HG02943 (cell line): ENCODE results near the gene CAPN12.
"Not testable (repeated sequence)": the region's sequence is repeated elsewhere in the genome, so short reads cannot be mapped to it uniquely, and the experiment has no call there.

Source experiments
- ATAC-seq: cut with Tn5 transposase; IDR thresholded peaks from one replicate; pipeline ENCODE4 v1.9.1; 2021; ENCODE audit warnings: mild to moderate bottlenecking, low read depth, moderate library complexity; ENCODE audit not compliant: unreplicated experiment

CAPN12 gene

DNA sequence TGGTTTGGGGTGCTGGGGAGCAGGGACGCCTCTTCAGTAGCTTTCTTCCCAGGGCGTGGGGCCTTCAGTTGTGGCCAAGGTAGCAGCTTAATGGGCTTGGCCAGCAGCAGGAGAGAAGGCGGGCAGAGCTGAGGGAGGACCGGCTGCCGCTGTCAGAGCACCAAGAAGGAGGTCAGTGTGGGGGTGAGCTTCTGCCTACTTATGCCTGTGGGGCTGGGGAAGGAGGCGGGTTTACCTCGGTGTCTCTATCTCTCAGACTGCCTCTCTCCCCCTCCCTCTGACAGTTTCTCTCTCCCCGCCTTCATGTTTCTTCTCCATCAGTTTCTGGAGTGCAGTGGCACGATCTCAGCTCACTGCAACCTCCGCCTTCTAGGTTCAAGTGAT, at the start of gene CAPN12:
TSS of gene CAPN12 (minus strand) at position 177 of the 384 bp plus-strand sequence. CDS start 309 bp downstream, outside the sequence.
- no peak for ATAC-seq

- ATAC-seq: no peak
Measured at GRCh38 chr19:38793671-38794070, 49.4 kb upstream of the CAPN12 start.

DNA sequence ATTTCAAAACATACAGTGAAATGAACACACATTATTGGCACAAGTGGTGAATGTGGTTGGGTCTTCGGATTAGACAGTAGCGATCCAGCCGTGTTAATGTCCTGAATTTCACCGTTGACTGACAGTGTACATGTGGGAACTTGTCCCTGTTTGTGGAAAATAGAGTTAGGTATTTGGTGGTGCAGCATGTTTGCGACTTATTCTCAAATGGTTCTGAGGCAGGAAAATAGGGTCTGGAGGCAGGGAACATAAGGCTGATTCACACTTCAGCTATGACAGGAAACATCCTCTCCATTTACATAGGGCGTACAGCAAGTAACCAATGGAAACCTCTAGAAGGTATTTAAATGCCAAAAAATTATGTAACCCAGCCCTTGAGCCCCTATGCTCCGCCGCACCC, 48.9 kb upstream of the CAPN12 start:
- no peak for ATAC-seq

DNA sequence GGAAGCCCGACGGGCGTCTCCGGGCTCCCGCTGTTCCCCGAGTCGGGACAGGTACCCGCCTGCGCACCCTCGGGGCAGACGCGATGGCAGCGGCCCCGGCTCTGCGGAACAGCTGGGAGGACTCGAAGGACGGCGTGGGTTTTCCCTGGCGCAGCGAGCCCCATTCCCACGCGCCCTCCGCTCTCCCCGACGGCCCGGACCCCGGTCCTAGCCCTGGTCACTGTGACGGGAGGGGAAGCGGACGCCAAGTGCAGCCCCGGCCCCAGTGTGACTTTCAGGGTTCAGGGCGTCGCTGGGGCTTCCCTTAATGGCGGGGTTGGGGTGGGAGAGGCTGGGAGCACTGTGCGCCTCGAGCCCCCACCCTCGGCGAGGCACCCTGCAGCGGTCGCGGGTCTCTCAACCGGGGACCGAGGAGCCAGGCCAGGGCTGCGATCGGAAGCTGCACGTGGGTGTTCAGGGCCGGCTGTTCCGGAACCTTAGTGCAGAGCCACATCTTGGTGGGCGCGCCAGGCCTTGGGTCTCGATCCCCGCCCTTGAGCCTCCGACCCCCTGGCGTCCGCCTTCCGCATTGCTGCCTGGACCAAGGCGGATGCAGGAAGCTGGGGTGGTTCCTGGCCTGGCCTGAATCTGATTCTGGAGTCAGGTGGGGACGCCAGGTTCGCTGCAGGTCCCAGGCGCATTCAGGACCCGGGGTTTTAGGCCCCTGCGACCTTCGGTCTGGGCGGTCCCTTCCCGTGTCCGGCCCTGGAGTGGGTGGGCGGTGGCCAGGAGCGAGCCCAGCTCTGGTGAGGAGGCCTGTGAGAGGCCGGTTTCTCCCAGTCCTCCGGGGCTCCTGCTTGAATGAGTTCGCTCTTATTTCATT, 48.2 kb upstream of the CAPN12 start:
- no peak for ATAC-seq

DNA sequence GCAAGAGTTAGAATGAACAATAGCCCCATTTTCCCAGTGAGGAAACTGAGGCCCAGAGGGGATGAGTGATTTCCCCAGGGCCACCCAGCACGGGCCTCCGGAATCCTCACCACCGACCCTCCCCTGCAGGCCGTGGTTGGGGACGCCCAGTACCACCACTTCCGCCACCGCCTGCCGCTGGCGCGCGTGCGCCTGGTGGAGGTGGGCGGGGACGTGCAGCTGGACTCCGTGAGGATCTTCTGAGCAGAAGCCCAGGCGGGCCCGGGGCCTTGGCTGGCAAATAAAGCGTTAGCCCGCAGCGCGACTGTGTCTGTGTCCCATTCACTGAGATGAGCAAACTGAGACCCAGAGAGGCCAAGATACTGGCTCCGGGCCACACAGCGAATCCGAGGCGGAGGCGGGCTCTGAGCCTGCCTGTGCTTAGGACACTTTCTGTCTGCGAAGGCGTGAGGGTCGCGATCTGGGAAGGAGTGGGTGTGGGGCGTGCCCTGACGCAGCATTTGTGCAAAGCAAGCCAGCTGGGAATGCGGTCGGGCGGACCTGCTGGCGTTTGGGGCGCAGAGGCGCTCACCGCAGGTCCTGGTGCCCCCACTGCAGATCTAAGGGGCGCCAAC, 47.3 kb upstream of the CAPN12 start:
- not testable (repeated sequence) for ATAC-seq

GRCh38 chr19:38790507-38791403, 46.5 kb upstream of the CAPN12 start:
- ATAC-seq: not testable (repeated sequence)

DNA sequence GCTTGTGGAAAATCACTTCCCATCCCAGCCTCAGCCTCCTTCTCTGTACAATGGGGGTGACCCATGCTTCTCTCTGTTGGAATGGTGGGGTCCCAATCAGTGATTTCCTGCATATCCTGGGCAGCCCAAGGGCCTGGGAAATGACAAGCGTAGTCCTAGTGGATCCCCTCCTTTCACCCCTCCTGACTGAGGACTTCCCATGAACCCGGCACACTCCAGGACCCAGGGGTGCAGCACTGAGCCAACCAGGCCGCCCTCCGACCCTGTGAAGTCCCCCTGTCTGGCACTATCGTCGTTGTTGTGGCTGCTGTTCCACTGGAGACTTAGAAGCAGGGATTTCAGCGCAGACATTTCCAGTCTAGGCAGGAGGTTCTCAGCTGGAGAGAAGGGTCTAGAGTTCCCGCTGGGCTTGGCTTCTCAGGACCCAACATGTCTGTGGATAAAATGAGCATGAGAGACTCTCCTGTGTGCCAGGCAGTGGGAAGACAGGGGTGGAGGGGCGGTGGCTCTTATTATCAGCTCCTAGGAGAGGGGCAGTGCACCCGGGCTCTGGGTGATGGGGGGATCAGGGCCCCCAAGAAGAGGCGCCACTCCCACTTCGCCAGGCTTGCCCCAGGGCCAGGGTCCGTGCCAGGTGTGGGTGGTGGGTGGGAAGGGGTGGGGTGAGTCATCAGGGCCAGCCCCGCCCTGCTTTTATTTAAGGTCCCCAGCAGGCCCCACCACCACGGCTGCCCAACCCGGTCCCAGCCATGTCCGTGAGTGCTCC, 44.4 kb upstream of the CAPN12 start, which contains the start of gene LGALS7B:
TSS of gene LGALS7B (plus strand) at position 723 of the 766 bp plus-strand sequence. CDS start at position 750, 27 bp downstream.
- no peak for ATAC-seq

DNA sequence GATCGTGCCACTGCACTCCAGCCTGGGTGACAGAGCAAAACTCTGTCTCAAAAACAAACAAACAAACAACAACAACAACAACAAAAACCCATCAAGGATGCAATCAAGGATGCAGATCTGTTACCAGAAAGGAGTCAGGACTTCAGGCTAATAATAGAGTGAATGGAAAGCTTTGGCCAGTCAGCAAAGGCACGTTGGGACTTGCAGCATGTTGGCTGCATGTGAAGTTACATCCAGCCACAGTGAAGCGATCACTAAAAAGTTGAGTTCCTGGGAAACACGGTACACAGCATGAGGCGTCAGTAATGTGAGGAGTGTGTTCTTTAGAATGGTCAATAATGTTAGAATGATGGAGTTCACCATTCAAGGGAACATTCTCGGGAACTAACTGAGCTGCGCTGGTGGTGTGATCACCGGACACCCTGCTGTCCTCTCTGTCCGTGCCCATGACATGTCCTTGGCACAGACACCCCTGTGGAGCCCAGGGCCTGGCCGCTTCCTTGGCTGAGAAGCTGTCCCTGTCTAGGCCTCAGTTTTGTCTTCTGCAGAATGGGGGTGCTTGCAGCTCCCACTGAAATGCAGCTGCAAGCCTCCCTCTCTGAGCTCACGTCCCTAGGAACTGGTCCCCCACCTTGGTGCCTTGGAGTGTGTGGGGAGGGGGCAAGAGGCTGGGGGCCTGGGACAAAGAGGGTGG, 42.4 kb upstream of the CAPN12 start:
- no peak for ATAC-seq

DNA sequence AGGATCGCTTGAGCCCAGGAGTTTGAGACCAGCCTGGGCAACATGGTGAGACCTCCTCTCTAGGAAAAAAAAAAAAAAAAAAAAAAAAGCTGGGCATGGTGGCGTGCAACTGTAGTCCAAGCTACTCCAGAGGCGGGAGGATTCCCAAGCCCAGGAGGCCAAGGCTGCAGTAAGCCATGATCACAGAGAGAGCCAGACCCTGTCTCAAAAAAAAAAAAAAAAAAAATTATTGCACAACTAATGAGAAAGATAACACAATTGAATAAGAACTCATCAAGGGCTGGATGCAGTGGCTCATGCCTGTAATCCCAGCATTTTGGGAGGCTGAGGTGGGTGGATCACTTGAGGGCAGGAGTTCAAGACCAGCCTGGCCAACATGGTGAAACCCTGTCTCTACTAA, 41.8 kb upstream of the CAPN12 start:
- ATAC-seq: not testable (repeated sequence)

- ATAC-seq: no peak
Measured at GRCh38 chr19:38785187-38785699, 41.0 kb upstream of the CAPN12 start.

GRCh38 chr19:38784224-38784623, 40.0 kb upstream of the CAPN12 start:
- no peak for ATAC-seq

- ATAC-seq: not testable (repeated sequence)
Measured at GRCh38 chr19:38782212-38782611, 37.9 kb upstream of the CAPN12 start.

- ATAC-seq: no peak
Measured at GRCh38 chr19:38781058-38781457, 36.8 kb upstream of the CAPN12 start.

DNA sequence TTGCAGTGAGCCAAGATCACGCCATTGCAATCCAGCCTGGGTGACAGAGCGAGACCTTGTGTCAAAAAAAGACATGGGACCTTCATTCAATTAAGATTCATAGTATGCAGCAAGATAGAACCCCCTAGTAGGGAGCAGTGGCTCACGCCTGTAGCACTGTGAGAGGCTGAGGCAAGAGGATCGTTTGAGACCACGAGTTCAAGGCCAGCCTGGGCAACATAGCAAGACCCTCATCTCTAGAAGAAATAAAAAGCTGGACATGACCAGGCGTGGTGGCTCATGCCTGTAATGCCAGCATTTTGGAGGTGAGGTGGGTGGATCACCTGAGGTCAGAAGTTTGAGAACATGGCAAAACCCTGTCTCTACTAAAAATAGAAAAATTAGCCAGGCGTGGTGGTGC, 36.2 kb upstream of the CAPN12 start:
- ATAC-seq: no peak

DNA sequence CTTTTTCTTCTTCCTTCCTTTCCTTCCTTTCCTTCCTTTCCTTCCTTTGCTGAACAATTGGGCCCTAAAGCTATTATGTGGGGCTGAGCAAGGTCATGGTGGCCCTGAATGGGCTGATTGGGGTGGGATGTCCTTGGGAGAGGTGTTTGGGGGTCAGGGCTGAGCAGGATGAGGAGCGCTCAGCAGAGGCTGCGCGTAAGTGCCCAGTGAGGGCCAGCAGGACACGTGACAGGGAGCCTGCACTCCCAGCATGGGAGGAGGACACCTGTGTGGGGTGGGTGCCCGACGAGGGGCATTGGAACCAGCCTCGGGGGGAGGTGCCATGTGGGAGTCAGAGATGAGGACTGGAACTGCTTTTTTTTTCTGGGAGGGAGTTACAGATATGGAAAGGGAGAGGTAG, 34.5 kb upstream of the CAPN12 start:
- no peak for ATAC-seq

DNA sequence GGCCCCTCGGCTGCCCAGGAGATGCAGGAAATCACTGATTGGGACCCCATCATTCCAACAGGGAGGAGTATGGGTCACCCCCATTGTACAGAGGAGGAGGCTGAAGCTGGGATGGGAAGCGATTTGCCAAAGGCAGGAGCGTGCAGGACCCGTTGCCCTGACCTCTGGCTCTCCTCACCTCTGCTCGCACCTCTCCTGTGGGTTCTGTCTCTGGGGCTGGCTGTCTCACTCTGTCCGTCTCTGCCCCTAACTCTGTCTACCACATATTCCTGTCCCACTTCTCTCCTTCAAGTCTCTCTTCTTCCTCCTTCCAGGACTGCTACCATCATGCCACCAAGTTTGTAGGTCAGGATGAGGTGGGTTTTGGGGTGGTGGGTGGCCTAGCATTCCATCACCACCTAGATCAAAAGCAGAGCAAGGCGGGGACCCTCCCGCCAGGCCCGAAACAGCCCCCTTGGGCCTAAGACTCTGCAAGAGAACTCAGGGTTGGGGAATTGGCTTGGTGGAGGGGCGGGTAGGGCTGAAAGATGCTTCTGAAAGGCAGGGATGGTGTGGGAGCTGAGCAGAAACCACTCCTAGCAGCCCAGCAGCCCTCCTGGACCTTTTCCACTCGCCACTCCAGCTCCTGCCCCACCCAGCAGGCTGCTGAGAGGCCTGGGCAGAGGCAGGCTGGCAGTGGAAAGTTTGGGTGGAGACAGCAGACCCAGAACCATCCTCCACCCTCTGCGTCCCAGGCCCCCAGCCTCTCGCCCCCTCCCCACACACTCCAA, 30.1 kb upstream of the CAPN12 start:
- ATAC-seq: no peak

- no peak for ATAC-seq
Measured at GRCh38 chr19:38773469-38774177, 29.3 kb upstream of the CAPN12 start, which contains the start of gene LGALS7. LGALS7 (minus strand) TSS chr19:38773517; CDS start chr19:38773492, 25 bp downstream.

DNA sequence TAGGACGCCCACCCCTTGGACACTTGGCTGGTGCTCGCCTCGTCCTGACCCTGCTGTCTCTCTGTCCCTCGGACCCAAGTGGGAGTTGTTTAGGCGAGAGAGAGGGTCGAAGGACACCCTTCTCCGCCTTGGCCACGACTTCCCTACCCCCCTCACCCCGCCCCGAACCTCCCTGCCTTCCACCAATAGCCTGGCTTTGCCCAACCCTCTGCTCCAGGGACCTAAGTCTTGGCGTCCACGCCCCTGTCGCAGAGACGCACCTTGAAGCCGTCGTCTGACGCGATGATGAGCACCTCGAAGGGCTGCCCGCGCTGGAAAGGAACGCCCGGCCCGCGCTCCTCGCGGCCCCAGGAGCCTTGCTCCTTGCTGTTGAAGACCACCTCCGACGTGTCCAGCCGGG, 27.3 kb upstream of the CAPN12 start:
- not testable (repeated sequence) for ATAC-seq
